ENCODE data around the gene SPG7. TPM values are rescaled to one million over a fixed set of nuclear protein-coding genes. Genes with fewer than 3 reads are reported as not detected.

Gene SPG7
- total and polyA plus RNA-seq, 2 of the 4 experiments (the other 2 are of a cell fraction), result 94.6 to 96.8 TPM

DNA sequence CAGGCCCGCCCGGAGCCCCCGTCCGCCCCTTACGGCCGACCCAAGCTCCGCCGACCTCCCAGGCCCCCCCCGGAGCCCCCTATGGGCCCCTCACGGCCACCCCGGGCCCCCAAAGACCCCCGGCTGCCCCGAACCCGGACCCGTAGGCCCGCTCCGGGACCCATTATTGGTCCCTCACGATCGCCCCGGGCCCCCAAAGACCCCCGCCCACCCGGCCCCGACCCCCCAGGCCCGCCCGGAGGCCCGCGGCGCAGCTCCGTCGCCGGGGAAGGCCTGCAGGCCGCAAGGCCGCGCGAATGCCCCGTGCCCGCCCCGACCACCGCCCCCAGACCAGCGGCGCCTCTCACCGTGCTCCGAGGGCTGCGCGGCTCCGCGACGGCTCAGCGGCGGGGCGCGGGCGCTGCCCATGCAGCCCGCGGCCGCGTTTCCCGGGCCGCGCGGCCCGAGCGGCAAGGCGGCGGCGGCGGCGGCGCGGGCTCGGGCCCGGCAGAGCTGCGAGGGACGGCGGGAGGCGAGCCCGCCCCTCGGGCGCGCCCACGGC lies 18.2 kb upstream of the SPG7 start:
- peak overlapping the region; percentile 85 for H2AFZ ChIP-seq (replicated peaks; ENCODE audit: low read length, poor library complexity)
- no peak overlapping the region for H3K4me2 ChIP-seq (ENCODE audit: low read depth, low read length)
- H3K4ac ChIP-seq (ENCODE audit: low read depth, low read length), result no peak overlapping the region
- H4K8ac ChIP-seq (ENCODE audit: low read depth in 2 of 2, low read length in 2 of 2), result no peak overlapping the region
- no peak for DNase-seq
- ATAC-seq (ENCODE audit: low read depth), result peak; percentile 0
- H3K9me1 ChIP-seq (ENCODE audit: insufficient read depth, low read length), result peaks cover 18% of the 10 kb centered on the region
- H2AK5ac ChIP-seq (ENCODE audit: low read depth, low read length), result no peak overlapping the region
- H3K14ac ChIP-seq (replicated peaks; ENCODE audit: low read depth, low read length), result no peak overlapping the region
- TF ChIP-seq CHD1 (IDR thresholded peaks at IDR 0.05; ENCODE audit: low read depth, low read length), result peak; percentile 24; the same call in 1 of the 2 replicates
- no peak for TF ChIP-seq MAFK (IDR thresholded peaks at IDR 0.05; ENCODE audit: low read depth, low read length)
- H3K27me3 ChIP-seq (ENCODE audit: control insufficient read depth, insufficient read depth, low read length), result no peaks in the 10 kb centered on the region
- 0% methylated on average over 22 of the region's 81 CpGs; no CpG with 5 or more reads in 1 of the 2 experiments for WGBS, 2 experiments (ENCODE audit: extremely low coverage in 2 of 2, insufficient read length in 1 of 2)
- no peak overlapping the region for H4K91ac ChIP-seq (ENCODE audit: insufficient read depth, low read depth, low read length)
- intact Hi-C loops (cut with micrococcal nuclease) (loop anchor here (1.0 to 2.0 kb wide), 3 partner anchors 18 to 157 kb away; partner anchors contain the start of gene SPG7), in situ Hi-C loops (cut with MboI; ENCODE audit: low sequenced_read_pairs) (no loop called here), dilution Hi-C loops (cut with HindIII; ENCODE audit: low sequenced_read_pairs, unreplicated experiment) (no loop called here)
- peak overlapping the region; percentile 91 for H2AK9ac ChIP-seq (replicated peaks; ENCODE audit: low read depth, low read length, poor library complexity)
- ChIA-PET POLR2A (ENCODE audit: unreplicated experiment) (no interaction called here), CTCF (interaction anchor here (1.1 kb wide), 1 partner anchor 132 kb away, joined by 3 read pairs; no protein-coding TSS in a partner anchor)
- H3K9me3 ChIP-seq (ENCODE audit: control insufficient read depth, insufficient read depth, low read length), result no peaks in the 10 kb centered on the region
- no peak overlapping the region for H2BK15ac ChIP-seq (ENCODE audit: low read depth, low read length)
- H3K79me1 ChIP-seq (ENCODE audit: low read depth in 1 of 2, low read length in 2 of 2), result peaks cover 20 to 53% of the 10 kb centered on the region in 2 experiments
- H3K9ac ChIP-seq (ENCODE audit: low read depth, low read length), result peak overlapping the region; percentile 56; the same call in 1 of the 2 replicates
- peaks cover 50% of the 10 kb centered on the region for H4K20me1 ChIP-seq (ENCODE audit: insufficient read depth, low read length)
- H3K4me1 ChIP-seq (ENCODE audit: control insufficient read depth, insufficient read depth, low read length), result peaks cover 14% of the 10 kb centered on the region
- no peak overlapping the region for H4K5ac ChIP-seq (ENCODE audit: low read depth, low read length)
- H2BK5ac ChIP-seq (ENCODE audit: low read depth, low read length, poor library complexity, severe bottlenecking), result peak overlapping the region; percentile 39
- no peak overlapping the region for H3K18ac ChIP-seq (ENCODE audit: low read depth, low read length)
- no peak overlapping the region for H3K56ac ChIP-seq (ENCODE audit: extremely low read depth, insufficient read depth, low read length)
- H2BK20ac ChIP-seq (ENCODE audit: low read depth, low read length), result no peak overlapping the region
- peaks cover 3% of the 10 kb centered on the region; the same call in 1 of the 2 replicates for H3K36me3 ChIP-seq (ENCODE audit: control insufficient read depth, insufficient read depth, low read length)
- peak overlapping the region; percentile 53; the same call in 1 of the 2 replicates for H3K27ac ChIP-seq (ENCODE audit: insufficient read depth, low read length)
- H3K4me3 ChIP-seq (ENCODE audit: insufficient read depth, low read depth, low read length), result peak overlapping the region; percentile 56
- BruUV-seq (replicated peaks), result no TSS peak
- H3K23ac ChIP-seq (ENCODE audit: low read depth, low read length), result no peak overlapping the region
- no peak overlapping the region for H2BK120ac ChIP-seq (ENCODE audit: low read depth, low read length)

Data from IMR-90 (cell line).